NCI-H1105 treated with DMSO at 0.1 percent for 48 hours (cell line): Measurements from ENCODE around the gene DDI2.

Experiments used
- DNase-seq: peaks from one replicate; lab custom pipeline; 2025; lab: John Stamatoyannopoulos, UW

The DDI2 gene

GRCh38 chr1:15605398-15606383 lies 11.6 kb upstream of the DDI2 start:
- DNase-seq: no peak

- no peak for DNase-seq
Measured at GRCh38 chr1:15609631-15610030, 7.6 kb upstream of the DDI2 start.

- DNase-seq: no peak
Measured at GRCh38 chr1:15610167-15610566, 7.1 kb upstream of the DDI2 start.

GRCh38 chr1:15616373-15617172 lies 685 bp upstream of the DDI2 start:
- DNase-seq: no peak

GRCh38 chr1:15618077-15618654 lies 908 bp downstream of the DDI2 start:
- DNase-seq: peak; percentile 41

GRCh38 chr1:15618655-15619525 lies 1.6 kb downstream of the DDI2 start:
- DNase-seq: no peak

- DNase-seq: no peak
Measured at GRCh38 chr1:15620155-15620545, 2.9 kb downstream of the DDI2 start.

- DNase-seq: no peak
Measured at GRCh38 chr1:15620902-15621682, 3.8 kb downstream of the DDI2 start.

GRCh38 chr1:15621975-15622374 lies 4.7 kb downstream of the DDI2 start:
- DNase-seq: no peak

- DNase-seq: no peak
Measured at GRCh38 chr1:15622712-15623373, 5.6 kb downstream of the DDI2 start.

GRCh38 chr1:15623435-15623834 lies 6.2 kb downstream of the DDI2 start:
- no peak for DNase-seq

GRCh38 chr1:15624133-15624714 lies 7.0 kb downstream of the DDI2 start:
- no peak for DNase-seq

GRCh38 chr1:15625056-15625917 lies 8.0 kb downstream of the DDI2 start:
- no peak for DNase-seq

- no peak for DNase-seq
Measured at GRCh38 chr1:15626269-15626950, 9.2 kb downstream of the DDI2 start.

- no peak for DNase-seq
Measured at GRCh38 chr1:15627343-15627988, 10.2 kb downstream of the DDI2 start.

- no peak for DNase-seq
Measured at GRCh38 chr1:15628003-15628402, 10.7 kb downstream of the DDI2 start.

- no peak for DNase-seq
Measured at GRCh38 chr1:15633756-15634420, 16.6 kb downstream of the DDI2 start.
